Neural cell (in vitro differentiated cells): ENCODE results near the gene FBXO11.

Experiments used
- CTCF ChIP-seq: fragments of 450-650 bp; IDR thresholded peaks from 2 replicates; pipeline ENCODE4 v1.5.1; 2014; ENCODE audit warnings: antibody characterized with exemption, mild to moderate bottlenecking, moderate library complexity; ENCODE audit not compliant: poor library complexity, severe bottlenecking
- EP300 ChIP-seq: fragments of 450-650 bp; conservative IDR thresholded peaks from 2 replicates; pipeline ENCODE4 v1.6.1; 2014; ENCODE audit warnings: antibody characterized with exemption, mild to moderate bottlenecking, moderate library complexity; ENCODE audit not compliant: poor library complexity, severe bottlenecking
- POLR2AphosphoS5 ChIP-seq: IDR thresholded peaks from 2 replicates; pipeline ENCODE4 v1.6.1; 2012
- RAD21 ChIP-seq: fragments of 450-650 bp; conservative IDR thresholded peaks from 2 replicates; pipeline ENCODE4 v1.6.1; 2014; ENCODE audit warnings: antibody characterized with exemption, mild to moderate bottlenecking, moderate library complexity

GRCh38 chr2:47850198-47850597 lies 56.1 kb downstream of the FBXO11 start:
- TF ChIP-seq CTCF (no peak), EP300 (no peak), RAD21 (no peak), POLR2AphosphoS5 (no peak)
